ENCODE data around the gene EEIG1. TPM values are rescaled to one million over a fixed set of nuclear protein-coding genes. Genes with fewer than 3 reads are reported as not detected.

Gene EEIG1
- total RNA-seq, 1 experiment from 2014 or later, result 52.3 TPM

- no peak overlapping the region for H3K4me3 Mint-ChIP-seq
- H3K23me2 ChIP-seq (ENCODE audit: insufficient read length, low read depth, low read length, poor library complexity, severe bottlenecking), result no peaks in the 10 kb centered on the region
- no peak overlapping the region for H2BK120ac ChIP-seq (ENCODE audit: low read depth, low read length, poor library complexity, severe bottlenecking)
- no peak overlapping the region for H3K4me2 ChIP-seq (ENCODE audit: insufficient read depth, insufficient read length, low read length)
- TF ChIP-seq, protein P1, sequence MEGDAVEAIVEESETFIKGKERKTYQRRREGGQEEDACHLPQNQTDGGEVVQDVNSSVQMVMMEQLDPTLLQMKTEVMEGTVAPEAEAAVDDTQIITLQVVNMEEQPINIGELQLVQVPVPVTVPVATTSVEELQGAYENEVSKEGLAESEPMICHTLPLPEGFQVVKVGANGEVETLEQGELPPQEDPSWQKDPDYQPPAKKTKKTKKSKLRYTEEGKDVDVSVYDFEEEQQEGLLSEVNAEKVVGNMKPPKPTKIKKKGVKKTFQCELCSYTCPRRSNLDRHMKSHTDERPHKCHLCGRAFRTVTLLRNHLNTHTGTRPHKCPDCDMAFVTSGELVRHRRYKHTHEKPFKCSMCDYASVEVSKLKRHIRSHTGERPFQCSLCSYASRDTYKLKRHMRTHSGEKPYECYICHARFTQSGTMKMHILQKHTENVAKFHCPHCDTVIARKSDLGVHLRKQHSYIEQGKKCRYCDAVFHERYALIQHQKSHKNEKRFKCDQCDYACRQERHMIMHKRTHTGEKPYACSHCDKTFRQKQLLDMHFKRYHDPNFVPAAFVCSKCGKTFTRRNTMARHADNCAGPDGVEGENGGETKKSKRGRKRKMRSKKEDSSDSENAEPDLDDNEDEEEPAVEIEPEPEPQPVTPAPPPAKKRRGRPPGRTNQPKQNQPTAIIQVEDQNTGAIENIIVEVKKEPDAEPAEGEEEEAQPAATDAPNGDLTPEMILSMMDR (conservative IDR thresholded peaks at IDR 0.05), result no peak
- no peak overlapping the region for H2AK5ac ChIP-seq (ENCODE audit: insufficient read length, low read length)
- H2BK5ac ChIP-seq (ENCODE audit: insufficient read length, low read length), result no peak overlapping the region
- H3K4me1 ChIP-seq (ENCODE audit: insufficient read depth, low read length), result peaks cover 3% of the 10 kb centered on the region; the same call in 1 of the 2 replicates
- no peak overlapping the region for H3K27ac ChIP-seq (ENCODE audit: insufficient read length, low read depth, low read length)
- peak overlapping the region; percentile 40 to 48 (median 44); a peak in 4 of 7 replicates for H3K27ac Mint-ChIP-seq
- H3K9me3 Mint-ChIP-seq, result no peaks in the 10 kb centered on the region
- DNase-seq, result no peak
- peaks cover 6 to 11% (median 6%) of the 10 kb centered on the region in 3 experiments; a peak in 6 of 7 replicates for H3K36me3 Mint-ChIP-seq (ENCODE audit: insufficient read depth in 1 of 3, low read depth in 3 of 3)
- H3K79me1 ChIP-seq (ENCODE audit: insufficient read depth, low read depth, low read length, poor library complexity, severe bottlenecking), result peaks cover 3% of the 10 kb centered on the region
- H3K18ac ChIP-seq (ENCODE audit: insufficient read length, low read depth, low read length), result no peak overlapping the region
- no peak overlapping the region for H2BK20ac ChIP-seq (ENCODE audit: low read depth, low read length, poor library complexity, severe bottlenecking)
- H3K4me1 Mint-ChIP-seq, result peaks cover 10 to 17% of the 10 kb centered on the region in 2 experiments
- no peak overlapping the region for H4K91ac ChIP-seq (ENCODE audit: insufficient read length, low read depth, low read length)
- no peak overlapping the region for H2BK15ac ChIP-seq (ENCODE audit: low read depth, low read length)
- H3K4ac ChIP-seq (ENCODE audit: low read depth, low read length), result no peak overlapping the region
- no peak overlapping the region for H4K5ac ChIP-seq (ENCODE audit: insufficient read length, low read depth, low read length)
- H2BK12ac ChIP-seq (ENCODE audit: insufficient read length, low read depth, low read length), result no peak overlapping the region
- no peak overlapping the region for H4K8ac ChIP-seq (replicated peaks; ENCODE audit: insufficient read length, low read depth, low read length)
- no peak overlapping the region for H3K23ac ChIP-seq (ENCODE audit: insufficient read length, low read depth, low read length)
- no peaks in the 10 kb centered on the region for H3K9me3 ChIP-seq (ENCODE audit: control insufficient read depth, low read depth, low read length)
- no peak overlapping the region for H3K56ac ChIP-seq (ENCODE audit: insufficient read length, low read depth, low read length)
- H3K79me2 ChIP-seq (ENCODE audit: insufficient read depth, low read length), result peaks cover 8% of the 10 kb centered on the region; the same call in 1 of the 2 replicates
- peaks cover 3% of the 10 kb centered on the region for H4K20me1 ChIP-seq (ENCODE audit: control insufficient read depth, insufficient read depth, insufficient read length)
- no peak overlapping the region for H3T11ph ChIP-seq (ENCODE audit: low read length)
- H2AFZ ChIP-seq (ENCODE audit: low read length), result no peak overlapping the region
- H3K27me3 ChIP-seq (ENCODE audit: insufficient read depth, low read length), result no peaks in the 10 kb centered on the region
- no CpG with 5 or more reads among the region's 17 CpGs for WGBS (ENCODE audit: extremely low coverage, insufficient read length, low lambda C conversion rate)
- H3K27me3 Mint-ChIP-seq (ENCODE audit: low read depth), result no peaks in the 10 kb centered on the region
- H3K14ac ChIP-seq (ENCODE audit: insufficient read depth, low read length), result no peak overlapping the region
- no peak overlapping the region for H3K9ac ChIP-seq (ENCODE audit: extremely low read depth, insufficient read length, low read length)
Observed at GRCh38 chr9:127953768-127954505, 26.9 kb downstream of the EEIG1 start.

All from H9 (cell line).